ENCODE measurements around the gene VSIG8.

VSIG8 gene

GRCh38 chr1:159839116-159839849 is 23.2 kb downstream of the VSIG8 start:
- ChIA-PET CTCF (interaction anchor here (0.9 to 3.0 kb wide), 8 partner anchors 10 to 168 kb away, joined by 3 to 14 read pairs (median 6); partner anchors contain the start of gene SLAMF8), POLR2A (no interaction called here)
- TF ChIP-seq CTCF (IDR thresholded peaks at IDR 0.05; ENCODE audit: control extremely low read depth, extremely low read depth, low read depth, missing control alignments) = no peak
- DNase-seq (ENCODE audit: extremely low spot score) = peak; percentile 65

- no peak for TF ChIP-seq CTCF (IDR thresholded peaks at IDR 0.05; ENCODE audit: control extremely low read depth, extremely low read depth, low read depth, missing control alignments)
- CTCF ChIA-PET = interaction anchor here (1.5 kb wide), 1 partner anchor 40 kb away, joined by 6 read pairs; no protein-coding TSS in a partner anchor
- no peak for DNase-seq (ENCODE audit: extremely low spot score)
- POLR2A ChIA-PET = no interaction called here
Measured at GRCh38 chr1:159838715-159839114, 23.7 kb downstream of the VSIG8 start.

GRCh38 chr1:159835862-159836525 is 26.5 kb downstream of the VSIG8 start:
- ChIA-PET POLR2A (no interaction called here), CTCF (interaction anchor here (0.8 to 1.8 kb wide), 4 partner anchors 11 to 184 kb away, joined by 3 to 7 read pairs (median 5); no protein-coding TSS in a partner anchor)
- no peak for DNase-seq (ENCODE audit: extremely low spot score)
- no peak for TF ChIP-seq CTCF (IDR thresholded peaks at IDR 0.05; ENCODE audit: control extremely low read depth, extremely low read depth, low read depth, missing control alignments)

GRCh38 chr1:159835356-159835755 is 27.1 kb downstream of the VSIG8 start:
- no peak for DNase-seq (ENCODE audit: extremely low spot score)
- TF ChIP-seq CTCF (IDR thresholded peaks at IDR 0.05; ENCODE audit: control extremely low read depth, extremely low read depth, low read depth, missing control alignments) = no peak
- POLR2A ChIA-PET = no interaction called here
- CTCF ChIA-PET = interaction anchor here (1.6 to 1.8 kb wide), 2 partner anchors 12 to 55 kb away, joined by 5 to 7 read pairs; no protein-coding TSS in a partner anchor

GRCh38 chr1:159832309-159832708 is 30.1 kb downstream of the VSIG8 start:
- POLR2A ChIA-PET = no interaction called here
- TF ChIP-seq CTCF (IDR thresholded peaks at IDR 0.05; ENCODE audit: control extremely low read depth, extremely low read depth, low read depth, missing control alignments) = no peak
- CTCF ChIA-PET = interaction anchor here (0.9 to 2.9 kb wide), 10 partner anchors 9 to 700 kb away, joined by 3 to 10 read pairs (median 4); no protein-coding TSS in a partner anchor
- no peak for DNase-seq (ENCODE audit: extremely low spot score)

GRCh38 chr1:159831412-159832141 is 30.9 kb downstream of the VSIG8 start:
- ChIA-PET CTCF (interaction anchor here (0.9 to 2.9 kb wide), 11 partner anchors 8 to 699 kb away, joined by 3 to 10 read pairs (median 4); no protein-coding TSS in a partner anchor), POLR2A (no interaction called here)
- no peak for DNase-seq (ENCODE audit: extremely low spot score)
- TF ChIP-seq CTCF (IDR thresholded peaks at IDR 0.05; ENCODE audit: control extremely low read depth, extremely low read depth, low read depth, missing control alignments) = no peak
